Adipocyte (in vitro differentiated cells): ENCODE data around the gene SNX15.
A peak's percentile ranks its signal among the peaks of the same experiment; 100 is the strongest.
"Not testable (repeated sequence)": the region's sequence is repeated elsewhere in the genome, so short reads cannot be mapped to it uniquely, and the experiment has no call there.

Experiments used
- DNase-seq: peaks from one replicate; pipeline ENCODE4 v3.0.0-alpha.2; 2015; ENCODE audit warnings: low read depth
- H3K27me3 ChIP-seq: replicated peaks from 2 replicates; pipeline ENCODE4 v1.7.0; 2013; ENCODE audit warnings: mild to moderate bottlenecking, low read length, moderate library complexity; ENCODE audit not compliant: control insufficient read depth, insufficient read depth
- H3K36me3 ChIP-seq: 2 replicates; pipeline ENCODE4 v1.7.0; 2013; ENCODE audit warnings: low read length, mild to moderate bottlenecking, moderate library complexity; ENCODE audit not compliant: control insufficient read depth, insufficient read depth, severe bottlenecking
- H3K4me1 ChIP-seq: 2 replicates; pipeline ENCODE4 v1.7.0; 2013; ENCODE audit warnings: mild to moderate bottlenecking, low read length, moderate library complexity; ENCODE audit not compliant: control insufficient read depth, insufficient read depth
- H3K4me3 ChIP-seq: 2 replicates; pipeline ENCODE4 v1.7.0; 2013; ENCODE audit warnings: mild to moderate bottlenecking, low read length, moderate library complexity
- H3K9ac ChIP-seq: 2 replicates; pipeline ENCODE4 v1.7.0; 2013; ENCODE audit warnings: mild to moderate bottlenecking, low read length, moderate library complexity
- H3K9me3 ChIP-seq: 2 replicates; pipeline ENCODE4 v1.7.0; 2013; ENCODE audit warnings: mild to moderate bottlenecking, low read length, moderate library complexity; ENCODE audit not compliant: control insufficient read depth

The SNX15 gene

DNA sequence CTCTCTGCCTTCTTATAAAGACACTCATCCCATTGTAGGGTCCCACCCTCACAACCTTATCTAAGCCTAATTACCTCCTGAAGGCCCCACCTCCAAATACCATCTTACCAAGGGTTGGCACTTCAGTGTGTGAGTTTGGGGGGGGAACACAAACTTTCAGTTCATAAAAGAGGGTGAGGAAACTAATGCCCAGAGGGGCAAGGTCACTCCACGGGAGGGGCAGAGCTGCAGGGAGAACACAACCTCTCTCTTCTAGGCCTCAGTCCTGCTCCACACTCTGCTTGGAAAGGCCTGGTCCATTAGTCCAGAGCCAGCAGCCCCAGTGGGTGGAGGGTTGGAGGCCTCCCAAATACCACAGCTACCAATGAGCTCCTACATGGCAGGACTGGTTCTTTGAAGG lies 27.8 kb upstream of the SNX15 start:
- H3K27me3 ChIP-seq = no peaks in the 10 kb centered on the region
- no peak overlapping the region for H3K4me3 ChIP-seq
- H3K9ac ChIP-seq = no peak overlapping the region
- H3K4me1 ChIP-seq = peaks cover 8% of the 10 kb centered on the region
- H3K9me3 ChIP-seq = no peaks in the 10 kb centered on the region
- DNase-seq = no peak
- H3K36me3 ChIP-seq = no peaks in the 10 kb centered on the region

GRCh38 chr11:65002706-65003105 lies 24.5 kb upstream of the SNX15 start:
- Histone ChIP-seq H3K4me1 (no peaks in the 10 kb centered on the region), H3K36me3 (no peaks in the 10 kb centered on the region), H3K27me3 (no peaks in the 10 kb centered on the region), H3K9me3 (no peaks in the 10 kb centered on the region), H3K4me3 (no peak overlapping the region), H3K9ac (no peak overlapping the region)
- DNase-seq = no peak

DNA sequence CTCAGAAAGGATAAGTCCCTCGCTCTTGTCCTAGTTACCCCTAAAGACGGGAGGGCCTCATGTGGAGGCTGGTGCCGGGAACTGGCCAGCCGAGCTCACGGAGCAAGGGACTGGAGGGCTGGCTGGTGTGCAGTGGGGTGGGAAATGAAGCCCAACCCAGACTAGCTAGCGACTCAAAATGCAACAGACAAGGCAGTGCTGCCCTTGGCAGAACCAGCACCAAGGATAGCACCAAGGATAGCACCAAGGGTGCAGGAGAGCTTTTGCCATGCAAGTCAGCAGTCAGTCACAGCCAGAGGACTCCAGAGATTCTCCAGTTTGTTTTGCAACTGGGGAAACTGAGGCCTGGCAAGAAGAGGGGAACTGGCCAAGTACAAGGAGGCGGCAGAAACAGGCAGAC lies 24.0 kb upstream of the SNX15 start:
- no peaks in the 10 kb centered on the region for H3K9me3 ChIP-seq
- peak; percentile 48 for DNase-seq
- H3K4me1 ChIP-seq = no peaks in the 10 kb centered on the region
- no peak overlapping the region for H3K4me3 ChIP-seq
- H3K27me3 ChIP-seq = no peaks in the 10 kb centered on the region
- no peak overlapping the region for H3K9ac ChIP-seq
- H3K36me3 ChIP-seq = no peaks in the 10 kb centered on the region

DNA sequence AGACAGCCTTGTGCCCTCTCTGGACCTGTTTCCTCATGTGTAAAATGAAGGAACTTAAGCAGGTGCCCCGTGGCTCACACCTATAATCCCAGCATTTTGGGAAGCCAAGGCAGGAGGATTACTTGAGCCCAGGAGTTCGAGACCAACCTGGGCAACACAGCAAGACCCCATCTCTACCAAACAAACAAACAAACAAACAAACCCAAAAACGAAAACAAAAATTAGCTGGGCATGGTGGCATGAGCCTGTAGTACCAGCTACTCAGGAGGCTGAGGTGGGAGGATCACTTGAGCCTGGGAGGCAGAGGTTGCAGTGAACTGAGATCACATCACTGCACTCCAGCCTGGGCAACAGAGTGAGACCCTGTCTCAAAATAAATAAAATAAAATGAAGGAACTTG lies 23.3 kb upstream of the SNX15 start:
- DNase-seq, H3K9ac ChIP-seq, H3K4me3 ChIP-seq, H3K9me3 ChIP-seq, H3K4me1 ChIP-seq, H3K27me3 ChIP-seq, H3K36me3 ChIP-seq: not testable (repeated sequence)

GRCh38 chr11:65008016-65008415 lies 19.2 kb upstream of the SNX15 start:
- DNase-seq = no peak
- H3K27me3 ChIP-seq = no peaks in the 10 kb centered on the region
- H3K4me1 ChIP-seq = peaks cover 1% of the 10 kb centered on the region
- no peak overlapping the region for H3K9ac ChIP-seq
- no peaks in the 10 kb centered on the region for H3K9me3 ChIP-seq
- H3K36me3 ChIP-seq = no peaks in the 10 kb centered on the region
- no peak overlapping the region for H3K4me3 ChIP-seq

DNA sequence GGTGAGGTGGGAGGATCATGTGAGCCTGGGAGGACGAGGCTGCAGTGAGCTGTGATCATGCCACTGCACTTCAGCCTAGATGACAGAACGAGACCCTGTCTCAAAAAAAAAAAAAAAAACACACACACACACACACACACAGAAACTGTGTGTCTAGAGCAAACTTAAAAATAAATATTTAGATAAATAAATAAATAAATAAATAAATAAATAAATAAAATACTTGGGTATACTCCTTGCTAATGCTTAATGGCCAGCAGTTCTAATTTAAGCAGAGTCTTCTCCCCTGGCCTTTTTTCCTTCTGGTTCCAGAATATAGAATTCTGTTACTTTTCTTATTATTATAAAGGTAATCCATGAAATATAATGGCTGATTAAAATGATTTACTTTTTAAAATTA lies 18.4 kb upstream of the SNX15 start:
- H3K4me3 ChIP-seq = no peak overlapping the region
- no peak for DNase-seq
- H3K9me3 ChIP-seq = no peaks in the 10 kb centered on the region
- H3K4me1 ChIP-seq = peaks cover 5% of the 10 kb centered on the region
- H3K9ac ChIP-seq = no peak overlapping the region
- no peaks in the 10 kb centered on the region for H3K36me3 ChIP-seq
- no peaks in the 10 kb centered on the region for H3K27me3 ChIP-seq

GRCh38 chr11:65013130-65013887 lies 13.9 kb upstream of the SNX15 start:
- no peaks in the 10 kb centered on the region for H3K36me3 ChIP-seq
- H3K27me3 ChIP-seq = no peaks in the 10 kb centered on the region
- H3K4me3 ChIP-seq = peak overlapping the region; percentile 86
- no peaks in the 10 kb centered on the region for H3K9me3 ChIP-seq
- DNase-seq = peak; percentile 97
- peak overlapping the region; percentile 89 for H3K9ac ChIP-seq
- peaks cover 10% of the 10 kb centered on the region for H3K4me1 ChIP-seq

- no peaks in the 10 kb centered on the region for H3K27me3 ChIP-seq
- H3K9me3 ChIP-seq = no peaks in the 10 kb centered on the region
- peak; percentile 96 for DNase-seq
- no peaks in the 10 kb centered on the region for H3K36me3 ChIP-seq
- H3K9ac ChIP-seq = peak within 1 kb of the TSS; percentile 89
- peaks cover 10% of the 10 kb centered on the region for H3K4me1 ChIP-seq
- peak within 1 kb of the TSS; percentile 86 for H3K4me3 ChIP-seq
Measured at GRCh38 chr11:65013888-65014725, 13.1 kb upstream of the SNX15 start, which contains the start of gene ARL2. ARL2 (plus strand) TSS chr11:65014160; CDS start chr11:65014208, 48 bp downstream.

- H3K9ac ChIP-seq = peak overlapping the region; percentile 89
- peak overlapping the region; percentile 86 for H3K4me3 ChIP-seq
- no peaks in the 10 kb centered on the region for H3K9me3 ChIP-seq
- H3K4me1 ChIP-seq = peaks cover 10% of the 10 kb centered on the region
- DNase-seq = no peak
- no peaks in the 10 kb centered on the region for H3K27me3 ChIP-seq
- H3K36me3 ChIP-seq = no peaks in the 10 kb centered on the region
Measured at GRCh38 chr11:65014726-65015227, 12.5 kb upstream of the SNX15 start.

DNA sequence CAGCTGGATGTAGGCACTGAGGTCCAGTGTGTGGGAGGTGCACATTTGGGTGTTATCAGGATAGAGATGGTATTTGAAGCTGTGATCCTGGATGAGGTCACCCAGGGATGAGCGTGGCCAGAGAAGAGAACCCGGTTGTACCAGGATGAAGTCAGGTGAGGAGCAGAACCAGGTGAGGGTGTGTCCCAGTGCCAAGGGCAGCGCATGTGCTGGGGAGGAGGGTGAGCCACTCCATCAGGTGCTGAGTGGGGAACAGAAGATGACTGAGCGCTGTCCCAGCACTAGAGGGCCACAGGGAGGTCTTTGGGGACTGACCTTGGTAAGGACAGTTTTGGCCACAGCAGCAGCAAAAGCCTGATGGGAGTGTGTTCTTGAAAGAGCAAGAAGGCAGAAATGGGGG lies 10.5 kb upstream of the SNX15 start:
- Histone ChIP-seq H3K27me3 (no peaks in the 10 kb centered on the region), H3K9me3 (no peaks in the 10 kb centered on the region), H3K4me3 (no peak overlapping the region), H3K9ac (no peak overlapping the region), H3K36me3 (no peaks in the 10 kb centered on the region), H3K4me1 (peaks cover 14% of the 10 kb centered on the region)
- no peak for DNase-seq

- no peak for DNase-seq
- Histone ChIP-seq H3K36me3 (no peaks in the 10 kb centered on the region), H3K27me3 (no peaks in the 10 kb centered on the region), H3K4me3 (no peak overlapping the region), H3K9ac (no peak overlapping the region), H3K9me3 (no peaks in the 10 kb centered on the region), H3K4me1 (peaks cover 13% of the 10 kb centered on the region)
Measured at GRCh38 chr11:65017937-65018336, 9.3 kb upstream of the SNX15 start.
